CD8-positive, alpha-beta memory T cell (primary cell): ENCODE measurements around the gene GTF3C4. TPM values are rescaled to one million over a fixed set of nuclear protein-coding genes. Genes with fewer than 3 reads are reported as not detected.

Source experiments
- CTCF ChIA-PET: fragments of 350-600 bp; sonication (Branson Sonifier 250); formaldehyde crosslinking; loops from one replicate; lab custom pipeline; 2021; ENCODE audit warnings: antibody characterized with exemption; lab: Charles Lee
- POLR2A ChIA-PET: fragments of 350-600 bp; sonication (Branson Sonifier 250); formaldehyde crosslinking; loops from one replicate; lab custom pipeline; 2021; ENCODE audit warnings: antibody characterized with exemption; lab: Charles Lee
- DNase-seq, 5 donors: peaks; one replicate each; pipeline versions ENCODE4 v3.0.0 to v3.0.0-alpha.2; 2020 to 2022; ENCODE audit warnings: mixed read lengths in 1 of 5
- H3K27ac ChIP-seq: one replicate; pipeline ENCODE4 v1.7.0; 2013; ENCODE audit warnings: low read depth, mild to moderate bottlenecking, low read length, moderate library complexity
- H3K27me3 ChIP-seq: 2 replicates; pipeline ENCODE4 v1.7.0; 2013; ENCODE audit warnings: low read length, mild to moderate bottlenecking; ENCODE audit not compliant: insufficient read depth, poor library complexity, severe bottlenecking
- H3K36me3 ChIP-seq: 2 replicates; pipeline ENCODE4 v1.7.0; 2013; ENCODE audit warnings: mild to moderate bottlenecking, low read length, moderate library complexity; ENCODE audit not compliant: insufficient read depth
- H3K4me1 ChIP-seq: 2 replicates; pipeline ENCODE4 v1.7.0; 2013; ENCODE audit warnings: mild to moderate bottlenecking, low read length, moderate library complexity; ENCODE audit not compliant: insufficient read depth
- H3K4me3 ChIP-seq: 2 replicates; pipeline ENCODE4 v1.7.0; 2013; ENCODE audit warnings: mild to moderate bottlenecking, low read length
- H3K9me3 ChIP-seq: 2 replicates; pipeline ENCODE4 v1.7.0; 2013; ENCODE audit warnings: mild to moderate bottlenecking, low read length
- H3K27ac Mint-ChIP-seq, 8 donors: one replicate each; pipeline ENCODE4 v1.8.0; 2020 to 2021; ENCODE audit warnings: mixed read lengths in 8 of 8, mild to moderate bottlenecking in 6 of 8, inconsistent platforms in 3 of 8, moderate library complexity in 3 of 8
- H3K27me3 Mint-ChIP-seq, 2 donors: one replicate each; pipeline ENCODE4 v1.8.0; 2020 to 2021; ENCODE audit warnings: mixed read lengths in 2 of 2, mild to moderate bottlenecking in 1 of 2, moderate library complexity in 1 of 2
- H3K36me3 Mint-ChIP-seq, 3 donors: one replicate each; pipeline ENCODE4 v1.8.0; 2020 to 2021; ENCODE audit warnings: mixed read lengths in 3 of 3, inconsistent platforms in 1 of 3, mild to moderate bottlenecking in 1 of 3
- H3K4me1 Mint-ChIP-seq, 3 donors: one replicate each; pipeline ENCODE4 v1.8.0; 2020 to 2021; ENCODE audit warnings: mixed read lengths in 3 of 3, inconsistent platforms in 1 of 3, mild to moderate bottlenecking in 1 of 3
- H3K4me3 Mint-ChIP-seq, 7 donors: one replicate each; pipeline ENCODE4 v1.8.0; 2020 to 2021; ENCODE audit warnings: mixed read lengths in 7 of 7, mild to moderate bottlenecking in 6 of 7, moderate library complexity in 4 of 7, inconsistent platforms in 2 of 7
- H3K9me3 Mint-ChIP-seq, 5 donors: one replicate each; pipeline ENCODE4 v1.8.0; 2020 to 2022; ENCODE audit warnings: mixed read lengths in 5 of 5, mild to moderate bottlenecking in 3 of 5, moderate library complexity in 2 of 5, inconsistent platforms in 1 of 5
- polyA plus RNA-seq: library from polyadenylated mRNA; unstranded; fragments of 300-500 nt; fragmentation: Illumina TruSeq; gene quantifications from one replicate; pipeline ENCODE4 v1.2.3, GENCODE V29; 2021
- total RNA-seq, 2 experiments: library from RNA; stranded (reverse); gene quantifications; one replicate each; pipeline ENCODE4 v1.2.3, GENCODE V29; 2021

The GTF3C4 gene, protein sequence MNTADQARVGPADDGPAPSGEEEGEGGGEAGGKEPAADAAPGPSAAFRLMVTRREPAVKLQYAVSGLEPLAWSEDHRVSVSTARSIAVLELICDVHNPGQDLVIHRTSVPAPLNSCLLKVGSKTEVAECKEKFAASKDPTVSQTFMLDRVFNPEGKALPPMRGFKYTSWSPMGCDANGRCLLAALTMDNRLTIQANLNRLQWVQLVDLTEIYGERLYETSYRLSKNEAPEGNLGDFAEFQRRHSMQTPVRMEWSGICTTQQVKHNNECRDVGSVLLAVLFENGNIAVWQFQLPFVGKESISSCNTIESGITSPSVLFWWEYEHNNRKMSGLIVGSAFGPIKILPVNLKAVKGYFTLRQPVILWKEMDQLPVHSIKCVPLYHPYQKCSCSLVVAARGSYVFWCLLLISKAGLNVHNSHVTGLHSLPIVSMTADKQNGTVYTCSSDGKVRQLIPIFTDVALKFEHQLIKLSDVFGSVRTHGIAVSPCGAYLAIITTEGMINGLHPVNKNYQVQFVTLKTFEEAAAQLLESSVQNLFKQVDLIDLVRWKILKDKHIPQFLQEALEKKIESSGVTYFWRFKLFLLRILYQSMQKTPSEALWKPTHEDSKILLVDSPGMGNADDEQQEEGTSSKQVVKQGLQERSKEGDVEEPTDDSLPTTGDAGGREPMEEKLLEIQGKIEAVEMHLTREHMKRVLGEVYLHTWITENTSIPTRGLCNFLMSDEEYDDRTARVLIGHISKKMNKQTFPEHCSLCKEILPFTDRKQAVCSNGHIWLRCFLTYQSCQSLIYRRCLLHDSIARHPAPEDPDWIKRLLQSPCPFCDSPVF
- total RNA-seq (10 to 100 TPM; 21.1 to 23.1 TPM), polyA plus RNA-seq (4.3 TPM)

DNA sequence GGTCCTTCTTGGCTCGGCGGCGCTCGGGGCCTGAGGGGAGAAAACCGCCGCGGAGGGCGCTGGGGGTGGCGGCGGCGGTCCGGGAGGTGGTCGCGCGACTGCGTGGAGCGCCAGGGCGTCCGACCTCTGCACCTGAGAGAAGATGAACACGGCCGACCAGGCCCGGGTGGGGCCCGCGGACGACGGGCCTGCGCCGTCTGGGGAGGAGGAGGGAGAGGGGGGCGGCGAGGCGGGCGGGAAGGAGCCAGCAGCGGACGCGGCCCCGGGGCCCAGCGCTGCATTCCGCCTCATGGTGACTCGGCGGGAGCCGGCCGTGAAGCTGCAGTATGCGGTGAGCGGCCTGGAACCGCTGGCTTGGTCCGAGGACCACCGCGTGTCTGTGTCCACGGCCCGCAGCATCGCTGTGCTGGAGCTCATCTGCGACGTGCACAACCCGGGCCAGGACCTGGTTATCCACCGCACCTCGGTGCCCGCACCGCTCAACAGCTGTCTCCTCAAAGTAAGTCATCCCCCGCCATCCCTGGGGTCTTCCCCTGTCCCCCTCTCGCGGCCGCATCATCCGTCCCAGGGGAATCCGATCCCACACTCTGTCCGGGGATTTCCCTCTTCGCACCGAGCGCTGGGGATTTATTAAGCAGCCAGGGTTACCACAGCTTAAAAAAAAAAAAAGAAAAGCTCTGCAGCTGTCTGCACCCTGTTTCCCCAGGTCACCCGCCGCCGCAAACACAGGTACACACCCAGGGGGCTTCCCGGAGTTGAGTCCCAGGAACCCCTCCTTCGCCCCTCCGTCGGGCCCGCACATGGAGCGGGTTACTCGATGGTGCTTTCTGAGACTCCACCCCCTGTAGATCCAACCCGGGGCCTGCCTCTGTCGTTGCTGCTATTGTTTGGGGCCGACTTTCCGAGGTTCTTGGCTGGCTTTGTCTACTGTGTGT, at the start of gene GTF3C4:
Gene GTF3C4 (plus strand): TSS at position 8 of the 935 bp plus-strand sequence. CDS start 135 bp downstream, at position 143.
- no peaks in the 10 kb centered on the region for H3K36me3 ChIP-seq
- POLR2A ChIA-PET: interaction anchor here (0.6 to 1.9 kb wide), 8 partner anchors 22 to 1189 kb away, joined by 3 to 14 read pairs (median 5); partner anchors contain the start of genes SETX and TSC1
- H3K27me3 Mint-ChIP-seq: peaks cover 0 to 2% of the 10 kb centered on the region in 2 donors
- peaks cover 0 to 19% (median 0%) of the 10 kb centered on the region in 3 donors for H3K36me3 Mint-ChIP-seq
- H3K27me3 ChIP-seq: no peaks in the 10 kb centered on the region
- peak within 1 kb of the TSS; percentile 88 to 98 (median 92) for H3K4me3 Mint-ChIP-seq
- H3K4me1 Mint-ChIP-seq: peaks cover 54 to 71% (median 71%) of the 10 kb centered on the region in 3 donors
- H3K27ac Mint-ChIP-seq: peak within 1 kb of the TSS; percentile 94 to 99 (median 96)
- H3K27ac ChIP-seq: peak within 1 kb of the TSS; percentile 99
- peak within 1 kb of the TSS; percentile 99 for H3K4me3 ChIP-seq
- no peaks in the 10 kb centered on the region for H3K9me3 Mint-ChIP-seq
- H3K9me3 ChIP-seq: no peaks in the 10 kb centered on the region
- CTCF ChIA-PET: no interaction called here
- peak; percentile 59 to 92 (median 67) for DNase-seq
- peaks cover 24% of the 10 kb centered on the region for H3K4me1 ChIP-seq

DNA sequence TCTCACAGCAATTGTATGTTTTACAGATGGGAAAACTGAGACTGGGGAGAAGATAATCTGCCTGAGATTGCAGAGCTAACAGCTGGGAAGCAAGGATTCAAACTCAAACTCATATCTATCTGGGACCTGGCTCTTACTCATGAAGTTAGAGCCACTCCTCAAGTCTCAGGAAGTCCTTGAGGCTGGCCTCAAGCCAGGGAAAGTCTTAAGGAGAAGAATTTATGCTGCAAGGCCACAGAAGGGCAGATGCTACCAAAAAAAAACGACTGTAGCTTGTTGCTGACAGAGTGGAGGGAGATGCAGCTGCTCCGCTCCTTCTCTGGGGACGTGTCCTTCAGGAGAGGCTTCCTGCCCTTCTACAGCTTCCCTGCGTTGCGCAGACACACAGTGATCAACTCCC, 48.1 kb upstream of the GTF3C4 start:
- Histone ChIP-seq H3K27me3 (no peaks in the 10 kb centered on the region), H3K27ac (no peak overlapping the region), H3K36me3 (peaks cover 15% of the 10 kb centered on the region), H3K4me1 (no peaks in the 10 kb centered on the region), H3K9me3 (no peaks in the 10 kb centered on the region), H3K4me3 (no peak overlapping the region)
- Mint-ChIP-seq H3K36me3 (peaks cover 20 to 89% (median 32%) of the 10 kb centered on the region in 3 donors), H3K4me3 (no peak overlapping the region), H3K27me3 (no peaks in the 10 kb centered on the region), H3K27ac (peak overlapping the region in 1 of 8 donors; percentile 44), H3K9me3 (no peaks in the 10 kb centered on the region), H3K4me1 (peaks cover under 1 to 1% (median under 1%) of the 10 kb centered on the region in 3 donors)
- DNase-seq: no peak
- ChIA-PET POLR2A (no interaction called here), CTCF (no interaction called here)

DNA sequence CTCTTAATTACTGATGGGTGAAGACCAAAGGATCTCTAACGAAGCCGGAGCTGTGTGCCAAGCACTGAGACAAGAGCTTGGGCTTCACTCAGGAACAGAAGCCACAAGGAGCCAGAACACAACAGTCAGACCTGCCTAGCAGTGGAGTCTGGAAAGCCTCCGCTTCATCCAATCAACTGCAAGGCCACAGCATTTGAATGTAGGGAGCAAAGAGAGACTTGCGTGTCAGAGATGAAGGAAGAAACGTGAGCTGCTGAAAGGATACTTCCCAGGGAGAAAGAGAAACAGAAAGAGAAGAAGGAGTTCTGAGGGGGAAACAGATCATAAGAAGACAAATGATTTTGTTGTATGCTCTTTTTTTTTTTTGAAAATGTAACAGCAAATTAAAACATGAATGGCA, 44.0 kb upstream of the GTF3C4 start:
- POLR2A ChIA-PET: no interaction called here
- Histone ChIP-seq H3K36me3 (peaks cover 29% of the 10 kb centered on the region), H3K4me3 (no peak overlapping the region), H3K9me3 (no peaks in the 10 kb centered on the region), H3K4me1 (no peaks in the 10 kb centered on the region), H3K27me3 (no peaks in the 10 kb centered on the region), H3K27ac (no peak overlapping the region)
- no peak overlapping the region for H3K27ac Mint-ChIP-seq
- H3K9me3 Mint-ChIP-seq: no peaks in the 10 kb centered on the region
- no peak for DNase-seq
- H3K27me3 Mint-ChIP-seq: no peaks in the 10 kb centered on the region
- no peaks in the 10 kb centered on the region for H3K4me1 Mint-ChIP-seq
- H3K4me3 Mint-ChIP-seq: no peak overlapping the region
- CTCF ChIA-PET: no interaction called here
- peaks cover 6 to 91% (median 42%) of the 10 kb centered on the region in 3 donors for H3K36me3 Mint-ChIP-seq

DNA sequence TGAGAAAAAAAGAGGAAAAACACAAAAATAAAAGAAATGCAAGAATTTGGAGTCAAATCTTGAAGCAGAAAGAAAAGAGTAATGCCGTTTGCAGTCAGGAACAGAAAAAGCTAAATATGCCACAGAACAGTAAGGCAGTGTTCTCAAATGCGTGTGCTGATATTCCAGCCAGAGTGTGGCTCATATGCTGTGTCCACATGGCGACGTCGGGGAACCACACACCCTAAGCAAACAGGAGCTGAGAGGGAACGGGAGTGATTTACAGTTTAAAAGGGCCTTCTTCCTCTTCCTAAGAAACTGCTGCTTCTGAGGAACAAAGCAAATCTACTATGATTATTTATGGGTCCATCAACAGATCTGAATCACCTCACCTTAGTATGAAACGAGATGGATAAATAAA, 43.2 kb upstream of the GTF3C4 start:
- Histone ChIP-seq H3K9me3 (no peaks in the 10 kb centered on the region), H3K4me1 (no peaks in the 10 kb centered on the region), H3K4me3 (no peak overlapping the region), H3K36me3 (peaks cover 29% of the 10 kb centered on the region), H3K27me3 (no peaks in the 10 kb centered on the region), H3K27ac (no peak overlapping the region)
- CTCF ChIA-PET: no interaction called here
- peak overlapping the region in 1 of 8 donors; percentile 68 for H3K27ac Mint-ChIP-seq
- no peaks in the 10 kb centered on the region for H3K4me1 Mint-ChIP-seq
- no peak for DNase-seq
- no peak overlapping the region for H3K4me3 Mint-ChIP-seq
- POLR2A ChIA-PET: no interaction called here
- peaks cover 6 to 91% (median 38%) of the 10 kb centered on the region in 3 donors for H3K36me3 Mint-ChIP-seq
- no peaks in the 10 kb centered on the region for H3K27me3 Mint-ChIP-seq
- H3K9me3 Mint-ChIP-seq: no peaks in the 10 kb centered on the region

DNA sequence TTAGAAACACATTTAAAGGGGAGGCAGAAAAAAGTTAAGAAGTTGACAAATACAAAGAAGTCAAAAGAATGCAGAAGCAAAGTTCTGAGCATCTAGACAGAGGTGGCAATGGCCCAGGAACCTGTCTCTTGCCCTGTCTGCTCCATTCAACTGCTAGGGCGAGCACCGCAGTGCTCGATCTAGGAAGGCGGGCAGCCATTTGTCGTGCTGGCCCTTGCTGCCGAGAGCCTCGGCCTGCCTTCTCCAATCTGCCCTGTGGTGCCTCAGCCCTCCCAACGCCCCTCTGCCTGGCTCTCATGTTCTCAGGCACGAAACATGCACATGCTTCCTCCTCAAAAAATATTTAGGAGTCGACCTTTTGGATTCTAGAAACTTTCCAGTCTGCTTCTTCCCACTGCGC, 42.7 kb upstream of the GTF3C4 start:
- Histone ChIP-seq H3K9me3 (no peaks in the 10 kb centered on the region), H3K4me1 (no peaks in the 10 kb centered on the region), H3K27ac (no peak overlapping the region), H3K4me3 (no peak overlapping the region), H3K36me3 (peaks cover 29% of the 10 kb centered on the region), H3K27me3 (no peaks in the 10 kb centered on the region)
- Mint-ChIP-seq H3K4me3 (no peak overlapping the region), H3K36me3 (peaks cover 6 to 91% (median 37%) of the 10 kb centered on the region in 3 donors), H3K9me3 (no peaks in the 10 kb centered on the region), H3K27ac (no peak overlapping the region), H3K4me1 (no peaks in the 10 kb centered on the region), H3K27me3 (no peaks in the 10 kb centered on the region)
- ChIA-PET CTCF (no interaction called here), POLR2A (no interaction called here)
- DNase-seq: no peak

DNA sequence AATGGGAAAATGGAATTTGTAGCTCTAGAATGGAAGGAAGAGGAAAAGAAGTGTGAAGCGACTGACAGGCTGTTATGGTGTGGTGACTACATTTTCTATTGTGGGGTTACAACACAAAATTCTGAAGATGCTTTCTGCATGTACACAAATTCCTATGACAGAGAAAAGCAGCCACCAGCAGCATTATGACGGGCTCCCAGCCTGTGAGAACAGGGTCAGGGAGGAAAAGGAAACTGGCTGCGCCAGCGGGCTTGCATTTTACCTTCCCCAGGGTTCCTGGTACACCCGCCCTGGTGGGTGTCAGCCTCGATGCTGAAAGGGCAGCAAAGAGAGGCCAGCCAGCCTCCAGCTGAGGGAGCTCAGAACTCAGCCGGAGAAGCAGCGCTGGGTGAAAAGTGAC, 41.5 kb upstream of the GTF3C4 start:
- Histone ChIP-seq H3K4me3 (no peak overlapping the region), H3K36me3 (peaks cover 29% of the 10 kb centered on the region), H3K9me3 (no peaks in the 10 kb centered on the region), H3K27me3 (no peaks in the 10 kb centered on the region), H3K27ac (no peak overlapping the region), H3K4me1 (no peaks in the 10 kb centered on the region)
- Mint-ChIP-seq H3K27ac (no peak overlapping the region), H3K9me3 (no peaks in the 10 kb centered on the region), H3K36me3 (peaks cover 6 to 92% (median 41%) of the 10 kb centered on the region in 3 donors), H3K27me3 (no peaks in the 10 kb centered on the region), H3K4me1 (no peaks in the 10 kb centered on the region), H3K4me3 (no peak overlapping the region)
- no peak for DNase-seq
- ChIA-PET CTCF (no interaction called here), POLR2A (no interaction called here)

DNA sequence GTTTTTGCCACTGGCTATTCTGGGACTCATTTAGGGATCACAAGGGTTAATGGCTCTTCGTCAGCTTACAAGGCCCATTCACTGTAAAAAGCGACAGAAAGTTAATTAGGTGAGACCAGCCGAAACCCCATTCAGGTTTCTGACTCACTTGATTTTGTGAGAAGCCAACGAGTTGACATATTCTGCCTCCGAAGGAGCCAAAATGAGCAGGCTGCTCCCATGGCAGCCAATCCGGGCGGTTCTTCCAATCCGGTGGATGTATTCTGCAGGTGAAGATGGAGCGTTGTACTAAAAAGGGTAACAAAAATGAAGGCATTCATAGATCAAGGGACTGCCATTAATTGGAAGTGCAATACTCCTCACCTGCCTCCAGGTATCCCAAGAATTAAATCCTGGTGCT, 40.1 kb upstream of the GTF3C4 start:
- CTCF ChIA-PET: no interaction called here
- POLR2A ChIA-PET: no interaction called here
- DNase-seq: no peak
- Histone ChIP-seq H3K27me3 (no peaks in the 10 kb centered on the region), H3K4me3 (no peak overlapping the region), H3K27ac (no peak overlapping the region), H3K9me3 (no peaks in the 10 kb centered on the region), H3K4me1 (no peaks in the 10 kb centered on the region), H3K36me3 (peaks cover 29% of the 10 kb centered on the region)
- Mint-ChIP-seq H3K36me3 (peaks cover 6 to 89% (median 38%) of the 10 kb centered on the region in 3 donors), H3K9me3 (no peaks in the 10 kb centered on the region), H3K4me1 (no peaks in the 10 kb centered on the region), H3K4me3 (no peak overlapping the region), H3K27me3 (no peaks in the 10 kb centered on the region), H3K27ac (no peak overlapping the region)
